K562 (cell line): ENCODE measurements around the gene PIEZO2. TPM values are rescaled to one million over a fixed set of nuclear protein-coding genes. Genes with fewer than 3 reads are reported as not detected.

Experiments used
- ATAC-seq: fragments of 200-7000 bp; cut with Tn5 transposase; 3 replicates; pipeline ENCODE4 v1.9.1; 2020; ENCODE audit warnings: moderate library complexity
- BruUV-seq: library from RNA; stranded (reverse); fragments of 400-500 nt; replicated peaks from 2 replicates; lab custom pipeline; 2021; lab: Mats Ljungman, UMichigan
- CTCF ChIA-PET: fragments of 300-600 bp; formaldehyde crosslinking; extraction: SDS; loops from one replicate; lab custom pipeline; 2021; ENCODE audit warnings: low intra/inter-chr PET ratio; lab: Yijun Ruan, JAX
- POLR2A ChIA-PET: fragments of 300-600, 350-650 bp; sonication (Branson Sonifier 250); formaldehyde crosslinking; extraction: SDS; loops from one replicate; lab custom pipeline; 2021; ENCODE audit warnings: antibody characterized with exemption, inconsistent platforms; lab: Yijun Ruan, JAX
- DNase-seq, 4 experiments: peaks; one replicate each; pipeline versions ENCODE4 v3.0.0 to v3.0.0-alpha.2; 2011 to 2018; ENCODE audit warnings: low spot score in 3 of 4, mixed read lengths in 3 of 4; ENCODE audit errors: extremely low read depth in 1 of 4
- FAIRE-seq: peaks from 2 replicates; lab custom pipeline; 2011; peaks lifted over from hg19 to GRCh38; lab: Jason Lieb, UNC
- H2AFZ ChIP-seq: 2 replicates; pipeline ENCODE4 v1.6.0; 2011; ENCODE audit warnings: low read depth, low read length, control low read depth, inconsistent platforms
- H3K27ac ChIP-seq: fragments of 200-600 bp; 3 replicates; pipeline ENCODE4 v1.8.0; 2011; ENCODE audit warnings: low read depth, mild to moderate bottlenecking, control low read depth, inconsistent platforms, low read length, moderate library complexity, mixed read lengths; ENCODE audit errors: extremely low read depth
- H3K27me3 ChIP-seq, 2 experiments: fragments of 300-600 bp in 1 of 2; 2 replicates in 1 of 2; 3 replicates in 1 of 2; pipeline versions ENCODE4 v1.6.0 to v1.8.0; 2011; ENCODE audit warnings: inconsistent platforms in 2 of 2, low read length in 2 of 2, mild to moderate bottlenecking in 1 of 2, mixed read lengths in 1 of 2, moderate library complexity in 1 of 2; ENCODE audit not compliant: control insufficient read depth in 2 of 2, insufficient read depth in 2 of 2
- H3K36me3 ChIP-seq: fragments of 300-600 bp; 3 replicates; pipeline ENCODE4 v1.8.0; 2011; ENCODE audit warnings: mild to moderate bottlenecking, low read length, inconsistent platforms; ENCODE audit not compliant: control insufficient read depth, insufficient read depth
- H3K4me1 ChIP-seq, 2 experiments: fragments of 200-600 bp in 1 of 2; replicated peaks in 1 of 2; 2 replicates in 1 of 2; 3 replicates in 1 of 2; pipeline versions ENCODE4 v1.5.1 to v1.8.0; 2011; ENCODE audit warnings: inconsistent platforms in 2 of 2, low read length in 2 of 2, mild to moderate bottlenecking in 1 of 2, mixed read lengths in 1 of 2, moderate library complexity in 1 of 2; ENCODE audit not compliant: control insufficient read depth in 2 of 2, insufficient read depth in 2 of 2
- H3K4me2 ChIP-seq: 2 replicates; pipeline ENCODE4 v1.6.1; 2011; ENCODE audit warnings: low read length, control low read depth, inconsistent platforms, mixed read lengths; ENCODE audit not compliant: insufficient read depth
- H3K4me3 ChIP-seq: fragments of 200-600 bp; sonication (generic), shearing (Covaris generic); 2 replicates; pipeline ENCODE4 v1.5.1; 2016; ENCODE audit warnings: control low read depth, inconsistent platforms
- H3K79me2 ChIP-seq: fragments of 200-600 bp; 3 replicates; pipeline ENCODE4 v1.8.0; 2011; ENCODE audit warnings: low read length, inconsistent platforms; ENCODE audit not compliant: control insufficient read depth, insufficient read depth
- H3K9ac ChIP-seq, 2 experiments: 2 replicates each; pipeline versions ENCODE4 v1.6.0 to v1.6.1; 2011; ENCODE audit warnings: low read depth in 2 of 2, low read length in 2 of 2, control low read depth in 1 of 2, inconsistent platforms in 1 of 2, mild to moderate bottlenecking in 1 of 2, mixed read lengths in 1 of 2; ENCODE audit not compliant: insufficient read depth in 1 of 2
- H3K9me1 ChIP-seq: one replicate; pipeline ENCODE4 v1.6.0; 2011; ENCODE audit warnings: inconsistent platforms, mild to moderate bottlenecking, low read length, moderate library complexity; ENCODE audit not compliant: control insufficient read depth, insufficient read depth
- H3K9me3 ChIP-seq: replicated peaks from 2 replicates; pipeline ENCODE4 v1.5.1; 2011; ENCODE audit warnings: low read depth, low read length, inconsistent platforms; ENCODE audit not compliant: control insufficient read depth, insufficient read depth
- H4K20me1 ChIP-seq: replicated peaks from 2 replicates; pipeline ENCODE4 v1.6.1; 2011; ENCODE audit warnings: low read length, inconsistent platforms, mixed read lengths; ENCODE audit not compliant: control insufficient read depth, insufficient read depth
- ESRRA ChIP-seq: fragments of 450-650 bp; IDR thresholded peaks from 2 replicates; pipeline ENCODE4 v1.6.1; 2014; ENCODE audit warnings: low read depth, mild to moderate bottlenecking, moderate library complexity, borderline replicate concordance
- FIP1L1 ChIP-seq: fragments of 200-400 bp; formaldehyde crosslinking; IDR thresholded peaks from 2 replicates; pipeline ENCODE4 v1.6.1; 2018; ENCODE audit warnings: mild to moderate bottlenecking, low read depth, low read length; ENCODE audit not compliant: poor library complexity, severe bottlenecking
- NCOA2 ChIP-seq, 2 experiments: fragments of 450-650 bp; IDR thresholded peaks; 2 replicates each; pipeline ENCODE4 v1.6.1; 2018; ENCODE audit warnings: mild to moderate bottlenecking in 2 of 2, moderate library complexity in 1 of 2; ENCODE audit not compliant: partially characterized antibody in 2 of 2
- NCOA6 ChIP-seq: fragments of 450-650 bp; IDR thresholded peaks from 2 replicates; pipeline ENCODE4 v1.6.1; 2017; ENCODE audit warnings: mild to moderate bottlenecking
- NR2F6 ChIP-seq: fragments of 450-650 bp; formaldehyde crosslinking; IDR thresholded peaks from 2 replicates; pipeline ENCODE4 v1.4.0; 2020; ENCODE audit warnings: mild to moderate bottlenecking
- RAD51 ChIP-seq: fragments of 450-650 bp; IDR thresholded peaks from 2 replicates; pipeline ENCODE4 v1.7.1; 2016; ENCODE audit warnings: low read depth, mild to moderate bottlenecking, borderline replicate concordance
- SOX6 ChIP-seq: fragments of 450-650 bp; IDR thresholded peaks from 2 replicates; pipeline ENCODE4 v1.6.1; 2014; ENCODE audit warnings: mild to moderate bottlenecking
- ZNF263 ChIP-seq: sonication (generic); formaldehyde crosslinking; IDR thresholded peaks from 2 replicates; pipeline ENCODE4 v1.8.0; 2022; ENCODE audit warnings: mild to moderate bottlenecking, missing genetic modification reagents, borderline replicate concordance
- WGBS: fragments of 100-300 bp; shearing (Covaris generic); methylation state at CpG from one replicate; pipeline ENCODE4 v1.1.6; 2016; ENCODE audit warnings: low coverage, mixed read lengths; ENCODE audit not compliant: insufficient coverage; ENCODE audit errors: missing lambda C conversion rate; 5-methylcytosine and 5-hydroxymethylcytosine counted together
- in situ Hi-C: fragments of 300-500 bp; cut with MboI; formaldehyde crosslinking; loops from 4 replicates; pipeline ENCODE4 v1.15.0; 2018; ENCODE audit warnings: inconsistent platforms, mixed read lengths
- intact Hi-C: fragments of 100-400 bp; cut with micrococcal nuclease; formaldehyde crosslinking; loops from 2 replicates; pipeline ENCODE4 v1.14.2; 2022
- polyA plus RNA-seq, 8 experiments: library from polyadenylated mRNA; depleted of rRNA in 4 of 8; stranded (reverse) in 5 of 8; unstranded in 3 of 8; fragments of >200 nt; fragmentation: Nextera tagmentation in 2 of 8; fragmentation: Illumina TruSeq in 1 of 8; extraction: Ambion mirVana in 2 of 8; extraction: Trizol in 1 of 8; gene quantifications; 2 replicates each; pipeline versions ENCODE4 v1.2.1 to v1.2.3, GENCODE V29; 2011 to 2014; ENCODE audit warnings: inconsistent platforms in 1 of 8, missing spikeins in 1 of 8
- total RNA-seq, 7 experiments: library from RNA; depleted of rRNA in 6 of 7; stranded (reverse); fragments of >200 nt in 6 of 7; fragmentation: Illumina TruSeq in 2 of 7; extraction: Trizol in 2 of 7; gene quantifications; 2 replicates each; pipeline versions ENCODE4 v1.2.1 to v1.2.3, GENCODE V29; 2011 to 2021; ENCODE audit warnings: low replicate concordance in 1 of 7
- TF ChIP-seq, protein P1 (sequence below): fragments of 250-450 bp; sonication (Bioruptor Pico); IDR thresholded peaks from 2 replicates; pipeline ENCODE4 v1.4.0; 2020; ENCODE audit warnings: mild to moderate bottlenecking, moderate library complexity
- TF ChIP-seq, protein P2 (sequence below): fragments of 450-650 bp; IDR thresholded peaks from 2 replicates; pipeline ENCODE4 v1.6.1; 2014; ENCODE audit warnings: low read depth, mild to moderate bottlenecking, moderate library complexity, borderline replicate concordance
- TF ChIP-seq, protein P3 (sequence below): fragments of 250-450 bp; sonication (Bioruptor Pico); IDR thresholded peaks from 2 replicates; pipeline ENCODE4 v1.9.0; 2021; ENCODE audit warnings: mild to moderate bottlenecking
- TF ChIP-seq, protein P4 (sequence below): fragments of 250-450 bp; sonication (Bioruptor Pico); IDR thresholded peaks from 2 replicates; pipeline ENCODE4 v1.8.0; 2022; ENCODE audit warnings: moderate library complexity, mild to moderate bottlenecking, inconsistent platforms
- TF ChIP-seq, protein P5 (sequence below): fragments of 450-650 bp; formaldehyde crosslinking; conservative IDR thresholded peaks from 2 replicates; pipeline ENCODE4 v1.4.0; 2022; ENCODE audit warnings: mild to moderate bottlenecking, missing genetic modification characterization
- TF ChIP-seq, protein P6 (sequence below): sonication (generic); formaldehyde crosslinking; IDR thresholded peaks from 2 replicates; pipeline ENCODE4 v1.9.0; 2022; ENCODE audit warnings: mild to moderate bottlenecking, missing genetic modification reagents

Gene PIEZO2
- total and polyA plus RNA-seq, 9 of the 15 experiments (the other 6 are each of a cell fraction or from before 2014, with no cell fraction given), result 0.54 to 4.1 (median 2.0) TPM

DNA sequence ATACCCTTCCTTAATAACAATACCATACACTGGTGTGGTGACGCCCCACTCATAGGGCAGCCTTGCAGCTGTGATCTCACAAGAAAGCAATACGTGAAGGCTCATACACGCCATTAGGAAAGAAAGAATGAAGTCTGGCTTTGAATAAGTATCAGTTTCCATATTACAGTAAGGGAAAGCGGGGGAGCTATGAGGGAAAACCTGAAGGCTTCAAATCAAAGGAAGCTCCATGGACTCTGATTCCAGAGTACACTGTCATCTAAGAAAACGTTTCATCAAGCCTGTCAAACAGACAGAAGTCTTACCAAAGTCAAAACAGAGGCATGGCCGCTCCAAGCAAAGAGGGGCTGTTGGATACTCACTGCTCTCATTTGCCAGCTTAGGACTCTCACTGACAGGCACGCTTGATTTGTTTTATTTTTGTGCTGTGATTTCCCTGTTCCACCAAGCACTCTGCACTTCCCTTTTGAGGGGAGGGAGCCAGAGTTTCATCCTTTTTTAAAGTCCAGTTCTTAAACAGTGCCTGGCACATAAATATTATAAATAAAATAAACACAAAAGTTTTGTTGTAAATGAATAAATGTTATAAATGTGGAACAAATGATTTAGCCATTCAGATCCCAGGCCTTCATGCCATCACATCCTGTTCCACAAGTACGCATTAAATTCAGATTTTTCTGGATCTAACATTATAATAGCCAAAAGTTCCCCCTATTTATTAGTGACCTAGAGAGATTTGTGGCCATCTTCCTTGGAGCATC lies 221.2 kb downstream of the PIEZO2 start:
- no peak for FAIRE-seq
- TF ChIP-seq ZNF263 (CRISPR knock-in tag) (no peak), NCOA6 (no peak), NR2F6 (CRISPR knock-in tag) (no peak), SOX6 (no peak), NCOA2 (IDR thresholded peaks at IDR 0.05; ENCODE audit: partially characterized antibody in 2 of 2) (no peak), ESRRA (no peak), FIP1L1 (no peak), RAD51 (no peak)
- TF ChIP-seq, protein P1, sequence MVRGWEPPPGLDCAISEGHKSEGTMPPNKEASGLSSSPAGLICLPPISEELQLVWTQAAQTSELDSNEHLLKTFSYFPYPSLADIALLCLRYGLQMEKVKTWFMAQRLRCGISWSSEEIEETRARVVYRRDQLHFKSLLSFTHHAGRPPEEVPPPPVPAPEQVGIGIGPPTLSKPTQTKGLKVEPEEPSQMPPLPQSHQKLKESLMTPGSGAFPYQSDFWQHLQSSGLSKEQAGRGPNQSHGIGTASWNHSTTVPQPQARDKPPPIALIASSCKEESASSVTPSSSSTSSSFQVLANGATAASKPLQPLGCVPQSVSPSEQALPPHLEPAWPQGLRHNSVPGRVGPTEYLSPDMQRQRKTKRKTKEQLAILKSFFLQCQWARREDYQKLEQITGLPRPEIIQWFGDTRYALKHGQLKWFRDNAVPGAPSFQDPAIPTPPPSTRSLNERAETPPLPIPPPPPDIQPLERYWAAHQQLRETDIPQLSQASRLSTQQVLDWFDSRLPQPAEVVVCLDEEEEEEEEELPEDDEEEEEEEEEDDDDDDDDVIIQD (CRISPR knock-in tag), result no peak
- TF ChIP-seq, protein P2, sequence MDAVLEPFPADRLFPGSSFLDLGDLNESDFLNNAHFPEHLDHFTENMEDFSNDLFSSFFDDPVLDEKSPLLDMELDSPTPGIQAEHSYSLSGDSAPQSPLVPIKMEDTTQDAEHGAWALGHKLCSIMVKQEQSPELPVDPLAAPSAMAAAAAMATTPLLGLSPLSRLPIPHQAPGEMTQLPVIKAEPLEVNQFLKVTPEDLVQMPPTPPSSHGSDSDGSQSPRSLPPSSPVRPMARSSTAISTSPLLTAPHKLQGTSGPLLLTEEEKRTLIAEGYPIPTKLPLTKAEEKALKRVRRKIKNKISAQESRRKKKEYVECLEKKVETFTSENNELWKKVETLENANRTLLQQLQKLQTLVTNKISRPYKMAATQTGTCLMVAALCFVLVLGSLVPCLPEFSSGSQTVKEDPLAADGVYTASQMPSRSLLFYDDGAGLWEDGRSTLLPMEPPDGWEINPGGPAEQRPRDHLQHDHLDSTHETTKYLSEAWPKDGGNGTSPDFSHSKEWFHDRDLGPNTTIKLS, result no peak
- TF ChIP-seq, protein P3, sequence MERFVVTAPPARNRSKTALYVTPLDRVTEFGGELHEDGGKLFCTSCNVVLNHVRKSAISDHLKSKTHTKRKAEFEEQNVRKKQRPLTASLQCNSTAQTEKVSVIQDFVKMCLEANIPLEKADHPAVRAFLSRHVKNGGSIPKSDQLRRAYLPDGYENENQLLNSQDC (CRISPR knock-in tag), result no peak
- TF ChIP-seq, protein P4, sequence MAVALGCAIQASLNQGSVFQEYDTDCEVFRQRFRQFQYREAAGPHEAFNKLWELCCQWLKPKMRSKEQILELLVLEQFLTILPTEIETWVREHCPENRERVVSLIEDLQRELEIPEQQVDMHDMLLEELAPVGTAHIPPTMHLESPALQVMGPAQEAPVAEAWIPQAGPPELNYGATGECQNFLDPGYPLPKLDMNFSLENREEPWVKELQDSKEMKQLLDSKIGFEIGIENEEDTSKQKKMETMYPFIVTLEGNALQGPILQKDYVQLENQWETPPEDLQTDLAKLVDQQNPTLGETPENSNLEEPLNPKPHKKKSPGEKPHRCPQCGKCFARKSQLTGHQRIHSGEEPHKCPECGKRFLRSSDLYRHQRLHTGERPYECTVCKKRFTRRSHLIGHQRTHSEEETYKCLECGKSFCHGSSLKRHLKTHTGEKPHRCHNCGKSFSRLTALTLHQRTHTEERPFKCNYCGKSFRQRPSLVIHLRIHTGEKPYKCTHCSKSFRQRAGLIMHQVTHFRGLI (CRISPR knock-in tag), result no peak
- TF ChIP-seq, protein P5, sequence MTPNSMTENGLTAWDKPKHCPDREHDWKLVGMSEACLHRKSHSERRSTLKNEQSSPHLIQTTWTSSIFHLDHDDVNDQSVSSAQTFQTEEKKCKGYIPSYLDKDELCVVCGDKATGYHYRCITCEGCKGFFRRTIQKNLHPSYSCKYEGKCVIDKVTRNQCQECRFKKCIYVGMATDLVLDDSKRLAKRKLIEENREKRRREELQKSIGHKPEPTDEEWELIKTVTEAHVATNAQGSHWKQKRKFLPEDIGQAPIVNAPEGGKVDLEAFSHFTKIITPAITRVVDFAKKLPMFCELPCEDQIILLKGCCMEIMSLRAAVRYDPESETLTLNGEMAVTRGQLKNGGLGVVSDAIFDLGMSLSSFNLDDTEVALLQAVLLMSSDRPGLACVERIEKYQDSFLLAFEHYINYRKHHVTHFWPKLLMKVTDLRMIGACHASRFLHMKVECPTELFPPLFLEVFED (CRISPR knock-in tag), result no peak
- TF ChIP-seq, protein P6, sequence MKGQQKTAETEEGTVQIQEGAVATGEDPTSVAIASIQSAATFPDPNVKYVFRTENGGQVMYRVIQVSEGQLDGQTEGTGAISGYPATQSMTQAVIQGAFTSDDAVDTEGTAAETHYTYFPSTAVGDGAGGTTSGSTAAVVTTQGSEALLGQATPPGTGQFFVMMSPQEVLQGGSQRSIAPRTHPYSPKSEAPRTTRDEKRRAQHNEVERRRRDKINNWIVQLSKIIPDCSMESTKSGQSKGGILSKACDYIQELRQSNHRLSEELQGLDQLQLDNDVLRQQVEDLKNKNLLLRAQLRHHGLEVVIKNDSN (CRISPR knock-in tag), result no peak

More for the DNA sequence above, 221.2 kb downstream of the PIEZO2 start:
- WGBS, result under 1% methylated on average over 8 of the region's 8 CpGs
- Histone ChIP-seq H3K79me2 (no peaks in the 10 kb centered on the region), H3K4me3 (no peak overlapping the region), H3K27ac (no peak overlapping the region), H3K9ac (no peak overlapping the region), H3K27me3 (peaks cover 0 to 2% of the 10 kb centered on the region in 2 experiments; a peak in 3 of 5 replicates), H3K4me1 (no peaks in the 10 kb centered on the region), H3K4me2 (no peak overlapping the region), H2AFZ (no peak overlapping the region), H3K36me3 (no peaks in the 10 kb centered on the region), H3K9me1 (no peaks in the 10 kb centered on the region), H4K20me1 (no peaks in the 10 kb centered on the region), H3K9me3 (no peaks in the 10 kb centered on the region)
- CTCF ChIA-PET, result no interaction called here
- intact Hi-C loops, result no loop called here
- ATAC-seq (no peak), DNase-seq (no peak)
- in situ Hi-C loops, result no loop called here
- BruUV-seq, result no TSS peak
- POLR2A ChIA-PET, result no interaction called here
